ENCODE measurements around the gene NT5DC4.

DNA sequence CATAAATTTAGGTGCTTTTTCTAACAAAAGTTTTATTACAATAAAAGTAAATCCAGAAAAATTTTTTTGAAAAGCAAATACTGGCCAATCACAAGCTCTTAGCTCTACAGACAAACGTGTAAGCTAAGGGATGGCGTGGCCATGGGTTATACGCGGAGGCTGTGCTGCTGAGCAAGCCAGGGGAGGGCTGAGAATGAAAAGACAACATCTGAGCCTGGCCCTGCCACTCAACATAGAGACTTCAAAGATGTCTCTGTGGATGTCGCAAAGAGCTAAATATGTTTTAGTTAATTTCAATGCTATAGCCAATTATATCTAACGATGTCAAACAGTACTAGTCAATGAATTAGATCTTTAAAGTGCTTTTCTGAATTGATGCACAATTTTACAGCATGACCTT, 33.3 kb upstream of the NT5DC4 start:
- no peak for TF ChIP-seq EZH2 (IDR thresholded peaks at IDR 0.05; ENCODE audit: insufficient read depth, poor library complexity, severe bottlenecking)
- TF ChIP-seq EZH2phosphoT487 (IDR thresholded peaks at IDR 0.05; ENCODE audit: insufficient read depth, low read depth), result no peak

All from GM23248 (cell line).